GM19239 (cell line): ENCODE data around the gene CDNF.

Experiments
- DNase-seq: peaks from one replicate; pipeline ENCODE4 v3.0.0; 2011; ENCODE audit warnings: low spot score; ENCODE audit not compliant: insufficient read length
- FAIRE-seq: peaks from 2 replicates; lab custom pipeline; 2011; peaks lifted over from hg19 to GRCh38; lab: Jason Lieb, UNC

Gene CDNF

GRCh38 chr10:14801723-14802122 lies 36.1 kb downstream of the CDNF start:
- FAIRE-seq (no peak), DNase-seq (no peak)

GRCh38 chr10:14800397-14800796 lies 37.4 kb downstream of the CDNF start:
- FAIRE-seq: no peak
- DNase-seq: no peak

GRCh38 chr10:14798636-14799035 lies 39.2 kb downstream of the CDNF start:
- peak; percentile 33 for FAIRE-seq
- DNase-seq: no peak

- no peak for FAIRE-seq
- DNase-seq: no peak
Measured at GRCh38 chr10:14787938-14788337, 49.9 kb downstream of the CDNF start.

- FAIRE-seq: no peak
- DNase-seq: no peak
Measured at GRCh38 chr10:14784459-14785055, 53.3 kb downstream of the CDNF start.

GRCh38 chr10:14782691-14783363 lies 55.0 kb downstream of the CDNF start:
- DNase-seq: no peak
- no peak for FAIRE-seq

GRCh38 chr10:14781763-14782162 lies 56.1 kb downstream of the CDNF start:
- DNase-seq (no peak), FAIRE-seq (no peak)

GRCh38 chr10:14779001-14779651 lies 58.7 kb downstream of the CDNF start:
- FAIRE-seq (no peak), DNase-seq (no peak)

- DNase-seq: no peak
- no peak for FAIRE-seq
Measured at GRCh38 chr10:14776546-14776945, 61.3 kb downstream of the CDNF start.

GRCh38 chr10:14775656-14776055 lies 62.2 kb downstream of the CDNF start:
- no peak for DNase-seq
- no peak for FAIRE-seq

GRCh38 chr10:14774797-14775196 lies 63.0 kb downstream of the CDNF start, which contains the start of gene FAM107B:
TSS of gene FAM107B (minus strand) at chr10:14774897. CDS start at chr10:14774663, 234 bp downstream.
- FAIRE-seq (no peak), DNase-seq (no peak)

GRCh38 chr10:14774214-14774580 lies 63.6 kb downstream of the CDNF start:
- no peak for FAIRE-seq

GRCh38 chr10:14773551-14774213 lies 64.2 kb downstream of the CDNF start:
- no peak for DNase-seq
- FAIRE-seq: no peak

More at GRCh38 chr10:14774214-14774580, 63.6 kb downstream of the CDNF start:
- no peak for DNase-seq

GRCh38 chr10:14772399-14772798 lies 65.4 kb downstream of the CDNF start:
- no peak for FAIRE-seq
- no peak for DNase-seq

GRCh38 chr10:14770927-14771326 lies 66.9 kb downstream of the CDNF start:
- no peak for FAIRE-seq
- no peak for DNase-seq
